GM19193 (cell line): ENCODE results near the gene MAP7.

Experiments
- POLR2A ChIP-seq: IDR thresholded peaks from 4 replicates; pipeline ENCODE4 v1.6.1; 2011; ENCODE audit not compliant: insufficient read depth, insufficient read length; ENCODE audit errors: extremely low read depth

MAP7 gene

DNA sequence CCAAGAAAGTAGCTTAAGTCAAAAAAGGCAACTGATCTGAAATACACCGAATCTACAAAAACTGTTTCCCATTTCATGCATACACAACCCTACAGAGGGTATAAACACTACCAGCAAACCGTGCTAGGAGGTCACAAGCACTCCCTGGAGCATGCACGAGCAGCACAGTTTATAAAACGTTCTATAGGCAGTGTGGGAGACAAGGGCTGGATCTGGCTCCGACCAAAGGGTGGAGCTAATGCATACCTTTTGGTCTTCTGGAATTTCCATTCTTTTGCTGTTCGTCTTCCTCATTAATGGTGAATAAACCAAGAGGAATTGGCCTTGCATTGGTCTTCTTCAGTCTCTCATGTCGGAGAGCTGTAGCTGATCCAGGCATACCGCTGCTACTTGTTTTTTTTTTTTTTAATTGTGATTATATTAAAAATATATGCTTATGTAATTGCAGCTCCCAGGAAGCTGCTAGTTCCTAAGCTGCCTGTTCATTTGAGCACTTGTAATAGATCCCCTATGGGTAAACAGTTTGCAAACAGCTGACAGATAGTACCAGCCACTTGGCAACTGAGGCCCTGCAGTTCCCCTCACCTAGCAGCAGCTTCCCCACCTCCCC, 24.5 kb downstream of the MAP7 start:
- no peak for TF ChIP-seq POLR2A

DNA sequence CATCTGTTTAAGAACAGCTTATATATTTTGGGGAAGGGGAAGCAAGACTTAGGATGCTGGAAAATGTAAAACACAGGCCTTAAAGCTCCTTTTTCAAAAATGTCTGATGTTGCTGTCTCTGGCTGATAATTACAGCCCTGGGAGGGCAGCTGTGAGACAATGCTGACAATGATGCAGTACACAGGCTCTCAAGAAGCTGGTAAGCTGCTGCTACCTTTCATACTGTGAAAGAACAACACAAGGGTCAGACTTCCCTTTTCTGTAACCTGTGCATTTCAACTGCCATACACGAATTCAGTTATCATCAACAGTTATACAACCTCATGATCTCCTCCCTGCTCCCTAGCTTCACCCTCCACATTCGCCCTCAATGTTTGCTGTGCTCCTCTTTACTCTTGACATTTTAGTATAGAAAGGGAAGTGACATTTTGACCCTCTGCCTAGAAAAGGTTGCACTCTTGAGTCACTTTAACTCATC, 25.2 kb downstream of the MAP7 start:
- no peak for TF ChIP-seq POLR2A

DNA sequence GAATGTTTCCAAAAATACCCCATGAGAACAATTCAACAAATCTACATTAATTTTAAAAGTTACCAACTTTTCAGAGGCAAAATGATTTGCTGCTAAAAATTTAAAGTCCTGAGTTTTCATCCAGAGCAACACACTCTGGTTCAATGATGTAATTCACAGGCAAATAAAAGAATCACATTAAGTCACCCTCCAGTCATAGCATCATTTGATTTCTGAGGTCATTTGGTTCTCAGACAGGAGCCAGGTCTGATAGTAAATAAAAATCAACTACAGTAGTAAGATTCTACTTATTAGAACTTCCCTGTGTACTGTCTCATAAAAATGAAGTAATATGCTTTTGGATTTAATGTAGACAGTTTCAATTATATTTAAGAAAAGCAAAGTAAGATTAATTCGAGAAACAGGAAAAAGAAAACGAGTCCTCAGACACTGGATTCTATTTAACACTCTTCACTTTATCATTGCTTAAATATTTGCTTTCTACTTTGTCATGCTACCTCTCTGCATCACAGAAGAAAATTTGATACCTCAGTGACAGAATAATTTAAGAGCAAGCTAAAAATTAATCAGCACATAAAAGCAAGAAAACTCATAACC, 25.8 kb downstream of the MAP7 start:
- no peak for TF ChIP-seq POLR2A

DNA sequence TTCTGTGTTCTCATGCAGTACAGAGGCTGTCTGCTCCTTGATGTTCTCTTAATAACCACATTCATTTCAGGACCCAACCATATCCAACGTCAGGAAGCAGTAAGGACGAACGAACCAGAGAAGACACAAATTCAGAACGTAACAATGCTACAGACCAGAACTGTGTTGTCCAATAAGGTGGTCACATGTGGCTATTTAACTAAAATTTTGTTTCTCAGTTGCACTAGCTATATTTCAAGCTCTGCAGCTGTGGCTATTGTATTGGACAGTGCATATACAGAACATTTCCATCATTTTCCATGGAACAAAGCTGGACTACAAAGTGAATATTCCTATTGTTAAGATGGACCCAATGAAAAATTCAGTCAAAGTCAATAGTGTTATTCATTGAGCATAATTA, 27.0 kb downstream of the MAP7 start:
- TF ChIP-seq POLR2A: no peak

DNA sequence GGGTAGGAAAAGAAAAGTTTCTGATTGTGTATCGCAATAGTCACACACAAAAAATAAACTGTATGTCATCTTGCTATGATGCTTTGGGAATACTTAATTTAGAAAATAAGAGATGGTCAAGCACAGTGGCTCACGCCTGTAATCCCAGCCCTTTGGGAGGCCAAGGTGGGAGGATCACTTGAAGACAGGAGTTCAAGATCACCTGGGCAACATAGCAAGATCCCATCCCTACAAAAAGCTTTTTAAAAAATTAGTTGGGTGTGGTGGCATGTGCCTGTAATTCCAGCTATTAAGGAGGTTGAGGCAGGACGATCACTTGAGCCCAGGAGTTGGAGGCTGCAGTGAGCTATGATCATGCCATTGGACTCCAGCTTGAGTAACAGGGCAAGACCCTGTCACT, 27.6 kb downstream of the MAP7 start:
- no peak for TF ChIP-seq POLR2A

DNA sequence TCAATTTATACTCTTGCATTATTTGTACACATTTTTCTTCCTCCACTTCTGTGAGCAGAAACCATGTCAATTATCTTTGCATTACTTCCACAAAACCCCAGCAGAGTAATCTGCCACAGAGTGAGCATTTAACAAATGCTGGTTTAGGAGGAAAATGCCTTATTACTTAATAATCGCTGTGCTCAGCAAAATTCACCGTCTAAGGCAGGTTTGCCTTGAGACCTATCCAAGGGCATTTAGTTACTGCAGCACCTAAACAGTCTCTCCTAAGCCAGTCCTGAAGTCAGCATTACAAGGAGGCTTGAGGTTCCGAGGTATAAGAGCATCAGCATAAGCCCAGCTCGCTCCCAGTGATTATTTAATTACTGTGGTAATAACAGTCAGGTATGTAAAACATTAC, 28.3 kb downstream of the MAP7 start:
- TF ChIP-seq POLR2A: no peak

DNA sequence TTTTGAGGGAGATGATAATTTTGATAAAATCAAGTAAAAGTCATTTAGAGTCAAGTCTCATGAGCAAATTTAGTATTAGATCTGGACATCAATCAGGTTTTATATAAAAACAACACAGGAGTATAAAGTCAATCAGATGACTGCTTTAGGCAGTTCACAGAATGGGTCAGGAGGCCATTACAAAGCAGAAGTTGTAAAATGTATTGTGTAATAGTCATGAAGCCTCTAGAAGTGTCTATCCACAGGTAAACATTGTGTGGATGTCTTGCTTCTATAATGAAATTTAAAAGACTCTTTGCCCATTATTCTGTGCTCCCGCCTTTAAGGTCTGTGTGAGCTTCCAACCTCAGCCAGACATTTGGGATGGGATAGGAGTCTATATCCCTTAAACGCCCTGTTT, 28.8 kb downstream of the MAP7 start:
- TF ChIP-seq POLR2A: no peak

DNA sequence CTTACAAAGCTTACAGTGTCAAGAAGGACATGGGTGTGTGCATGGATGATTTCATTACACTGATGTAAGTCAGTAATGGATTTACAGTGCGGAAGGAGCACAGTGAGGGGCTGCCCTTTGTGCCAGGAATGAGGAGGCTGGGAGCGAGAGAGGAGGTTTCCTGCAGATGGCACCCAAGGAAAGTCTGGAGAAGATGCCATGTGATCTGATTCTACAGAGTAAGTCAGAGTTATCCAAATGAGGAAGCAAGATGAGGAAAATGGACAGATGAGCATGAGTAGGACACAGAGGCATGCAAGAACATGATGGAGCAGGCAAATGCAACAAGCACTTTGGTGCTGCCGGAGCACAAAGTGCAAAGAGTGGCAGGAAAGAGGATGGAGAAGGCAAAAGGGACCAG, 29.7 kb downstream of the MAP7 start:
- TF ChIP-seq POLR2A: no peak

DNA sequence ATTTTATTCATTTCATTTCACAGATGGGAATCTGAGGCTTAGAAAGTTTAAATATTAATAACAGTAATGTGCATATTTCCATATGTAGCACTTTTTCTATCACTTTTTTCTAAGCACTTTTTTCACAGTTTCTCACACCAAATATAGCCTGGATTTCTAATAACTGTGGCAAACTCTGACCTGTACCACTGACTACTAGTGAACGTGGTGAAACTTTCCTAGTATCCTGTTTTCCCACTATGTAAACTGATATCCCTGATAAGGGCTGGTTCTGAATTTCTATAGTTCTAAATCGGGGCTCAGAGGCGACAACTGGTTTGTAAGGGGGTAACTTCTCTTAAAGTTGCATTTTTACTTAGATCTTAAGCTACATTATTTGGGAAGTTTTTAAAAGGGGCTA, 32.6 kb downstream of the MAP7 start:
- TF ChIP-seq POLR2A: no peak

DNA sequence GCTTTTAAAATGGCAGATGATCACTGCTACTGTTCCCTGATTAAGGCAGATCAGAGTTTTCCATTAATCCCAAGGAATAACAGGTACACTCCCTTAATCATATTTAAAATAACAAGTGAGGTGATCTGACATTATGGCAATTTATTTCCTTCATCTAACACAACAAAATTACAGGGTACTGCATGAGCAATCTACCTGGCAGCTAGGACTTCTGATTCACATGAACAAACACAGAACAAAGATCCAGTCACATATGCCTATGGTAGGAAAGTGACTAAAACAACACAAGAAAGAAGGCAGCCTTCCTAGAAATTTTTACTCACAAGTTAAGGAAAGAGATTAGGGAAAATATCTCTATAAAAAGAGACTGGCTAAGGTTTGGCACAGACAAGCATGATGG, 33.2 kb downstream of the MAP7 start:
- TF ChIP-seq POLR2A: no peak

DNA sequence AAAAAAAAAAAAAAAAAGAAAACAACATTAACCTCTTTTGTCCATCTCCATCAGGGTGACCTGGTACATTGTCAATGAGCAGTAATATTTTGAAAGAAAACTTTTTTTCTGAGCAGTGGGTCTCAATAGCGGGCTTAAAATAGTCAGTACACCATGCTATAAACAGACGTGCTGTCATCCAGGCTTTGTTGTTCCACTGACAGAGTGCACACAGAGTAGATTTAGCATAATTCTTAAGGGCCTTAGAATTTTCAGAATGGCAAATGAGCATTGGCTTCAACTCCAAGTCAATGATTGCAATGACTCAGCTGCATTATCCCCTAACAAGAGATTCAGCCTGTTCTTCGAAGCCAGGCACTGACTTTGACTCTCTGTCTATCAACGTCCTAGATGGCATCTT, 35.6 kb downstream of the MAP7 start:
- no peak for TF ChIP-seq POLR2A

DNA sequence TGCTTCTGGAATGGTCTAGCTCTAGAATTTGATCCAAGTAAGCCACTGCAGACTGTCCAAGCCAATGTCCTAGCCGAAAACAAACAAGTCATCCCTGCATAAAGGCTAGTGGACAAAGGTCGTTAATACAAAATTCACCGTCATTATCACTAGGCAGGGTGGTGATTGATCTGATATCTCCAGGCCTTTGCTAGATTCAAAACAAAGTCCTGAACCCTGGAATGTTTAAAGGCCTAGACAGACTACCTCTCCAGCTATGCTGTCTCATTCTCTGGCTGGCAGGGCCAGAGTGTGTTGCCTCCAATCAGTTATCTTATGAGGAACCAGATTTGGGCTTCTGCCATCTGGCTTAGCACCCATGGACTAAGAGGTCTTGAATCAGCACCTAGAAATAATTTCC, 38.3 kb downstream of the MAP7 start:
- no peak for TF ChIP-seq POLR2A

DNA sequence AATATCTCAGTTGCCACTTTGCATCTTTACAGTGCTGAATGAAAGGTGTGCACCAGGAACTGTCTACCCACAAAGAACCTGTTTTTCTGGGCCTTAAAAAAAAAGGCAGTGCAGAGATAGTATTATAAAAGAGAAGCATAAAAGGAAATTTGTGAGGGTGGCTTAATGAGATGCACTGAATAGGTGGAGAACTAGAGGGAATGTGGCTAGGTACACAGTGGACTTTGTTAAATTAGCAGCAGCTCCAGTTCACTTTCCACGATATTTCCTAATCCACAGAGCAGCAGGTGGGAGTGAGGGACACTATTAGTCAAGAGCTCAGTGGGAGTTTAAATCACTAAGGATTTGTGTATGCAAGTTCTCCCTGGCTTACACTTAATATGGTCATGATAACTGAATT, 38.8 kb downstream of the MAP7 start:
- TF ChIP-seq POLR2A: no peak

DNA sequence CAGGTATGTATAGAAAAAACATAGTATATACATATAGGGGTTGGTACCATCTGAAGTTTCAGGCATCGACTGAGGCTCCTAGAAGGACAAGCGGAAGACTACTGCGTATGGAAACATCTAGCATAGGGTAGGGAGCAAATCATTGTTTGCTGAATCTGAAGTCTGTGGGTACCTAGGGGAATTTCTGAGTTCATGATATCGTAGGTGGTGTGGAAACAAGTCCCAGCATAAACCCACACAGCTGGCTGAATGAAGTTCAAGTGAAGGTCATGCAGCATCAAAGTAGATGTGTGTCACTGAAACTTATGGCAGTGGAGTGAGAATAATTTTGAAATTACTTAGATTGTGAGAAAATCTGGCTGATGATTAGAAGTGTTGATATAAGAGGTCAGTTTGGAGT, 39.4 kb downstream of the MAP7 start:
- no peak for TF ChIP-seq POLR2A

DNA sequence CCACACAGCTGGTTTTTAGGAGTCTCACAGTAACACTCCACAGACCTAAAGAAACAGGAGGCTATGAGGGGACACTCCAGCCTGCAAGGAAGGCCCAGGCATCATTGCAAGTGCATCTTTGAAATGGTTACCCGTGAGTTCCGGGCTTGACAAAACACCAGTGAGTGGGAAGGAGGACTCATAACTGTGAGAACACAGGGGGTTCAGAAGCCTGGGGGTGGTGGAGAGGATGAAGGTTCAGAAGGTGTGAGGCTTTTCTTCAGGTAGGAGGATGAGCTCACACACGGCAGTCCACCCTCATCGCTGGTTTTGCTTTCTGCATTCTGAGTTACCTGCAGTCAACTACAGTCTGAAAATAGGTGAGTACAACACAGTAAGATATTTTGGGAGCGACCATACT, 39.9 kb downstream of the MAP7 start:
- no peak for TF ChIP-seq POLR2A

DNA sequence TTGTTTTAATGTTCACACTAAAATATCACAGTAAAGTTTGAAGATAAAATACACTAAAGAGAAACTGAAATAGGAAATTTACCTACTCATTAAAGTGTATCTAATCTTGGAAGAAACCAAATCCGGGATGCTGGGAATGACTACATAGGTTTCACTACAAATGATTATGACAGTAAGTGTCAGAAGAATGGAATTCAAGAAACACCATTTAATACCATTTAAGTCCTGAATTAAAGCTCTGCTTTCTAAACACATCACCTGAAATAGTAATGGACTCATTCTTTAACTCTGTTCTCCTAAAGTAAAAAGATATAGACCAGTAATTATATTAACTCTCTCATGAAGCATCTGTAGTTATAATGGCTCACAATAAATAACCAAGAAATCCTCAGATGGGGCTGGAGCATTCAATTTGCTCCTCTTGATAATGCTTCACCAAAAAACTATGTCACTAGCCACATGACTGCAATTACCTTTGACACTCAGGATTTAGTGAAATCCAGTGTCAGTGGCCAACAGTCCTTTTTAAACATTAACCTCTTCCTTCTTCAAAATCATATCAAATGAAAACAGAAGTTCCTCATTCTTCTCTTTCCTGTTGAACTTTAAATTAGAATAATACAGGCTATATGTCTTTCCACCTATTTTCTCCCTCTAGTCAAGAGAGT, 41.4 kb downstream of the MAP7 start:
- TF ChIP-seq POLR2A: no peak
